Stimulated activated CD8-positive, alpha-beta memory T cell treated with anti-CD3 and anti-CD28 coated beads, Interleukin-12 subunit alpha, Interleukin-12 subunit beta, amount 100 ng/mL, for 1 hour (primary cell): Measurements from ENCODE around the gene DENND4C.
A peak's percentile ranks its signal among the peaks of the same experiment; 100 is the strongest.
"Not testable (repeated sequence)": the region's sequence is repeated elsewhere in the genome, so short reads cannot be mapped to it uniquely, and the experiment has no call there.

Experiments
- DNase-seq: peaks from one replicate; pipeline ENCODE4 v3.0.0-alpha.2; 2020; ENCODE audit warnings: low read depth

Gene DENND4C

GRCh38 chr9:19230355-19231125 is at the start of gene DENND4C:
TSS of gene DENND4C (plus strand) at chr9:19230693. CDS start at chr9:19276175, 45,482 bp downstream.
- peak; percentile 70 for DNase-seq

GRCh38 chr9:19180991-19181390 is 49.5 kb upstream of the DENND4C start:
- DNase-seq, result no peak

- no peak for DNase-seq
Measured at GRCh38 chr9:19181561-19181960, 48.9 kb upstream of the DENND4C start.

GRCh38 chr9:19184144-19184917 is 46.2 kb upstream of the DENND4C start:
- peak; percentile 57 for DNase-seq

- DNase-seq, result no peak
Measured at GRCh38 chr9:19185191-19185590, 45.3 kb upstream of the DENND4C start.

GRCh38 chr9:19186232-19186631 is 44.3 kb upstream of the DENND4C start:
- no peak for DNase-seq

- DNase-seq, result no peak
Measured at GRCh38 chr9:19188771-19189170, 41.7 kb upstream of the DENND4C start.

- DNase-seq, result no peak
Measured at GRCh38 chr9:19192202-19193028, 38.1 kb upstream of the DENND4C start.

- no peak for DNase-seq
Measured at GRCh38 chr9:19193029-19193324, 37.5 kb upstream of the DENND4C start.

- not testable (repeated sequence) for DNase-seq
Measured at GRCh38 chr9:19193358-19193973, 37.0 kb upstream of the DENND4C start.

- no peak for DNase-seq
Measured at GRCh38 chr9:19198406-19198805, 32.1 kb upstream of the DENND4C start.

GRCh38 chr9:19199012-19199411 is 31.5 kb upstream of the DENND4C start:
- no peak for DNase-seq

- no peak for DNase-seq
Measured at GRCh38 chr9:19200229-19200628, 30.3 kb upstream of the DENND4C start.

- no peak for DNase-seq
Measured at GRCh38 chr9:19201899-19202891, 28.3 kb upstream of the DENND4C start.

GRCh38 chr9:19203058-19203457 is 27.4 kb upstream of the DENND4C start:
- no peak for DNase-seq

GRCh38 chr9:19208653-19209052 is 21.8 kb upstream of the DENND4C start:
- no peak for DNase-seq

GRCh38 chr9:19209188-19209587 is 21.3 kb upstream of the DENND4C start:
- DNase-seq, result no peak

- DNase-seq, result no peak
Measured at GRCh38 chr9:19213823-19214222, 16.7 kb upstream of the DENND4C start.

GRCh38 chr9:19216466-19216865 is 14.0 kb upstream of the DENND4C start:
- DNase-seq, result no peak

- no peak for DNase-seq
Measured at GRCh38 chr9:19221326-19221725, 9.2 kb upstream of the DENND4C start.

GRCh38 chr9:19223724-19224123 is 6.8 kb upstream of the DENND4C start:
- no peak for DNase-seq
